H9 (cell line): ENCODE data around the gene BRAT1. TPM values are rescaled to one million over a fixed set of nuclear protein-coding genes. Genes with fewer than 3 reads are reported as not detected.

Experiments
- DNase-seq: peaks from one replicate; pipeline ENCODE4 v3.0.0-alpha.2; 2017
- H2AFZ ChIP-seq: one replicate; pipeline ENCODE4 v1.6.1; 2013; ENCODE audit warnings: mild to moderate bottlenecking, low read length, control low read depth, moderate library complexity
- H2AK5ac ChIP-seq: 2 replicates; pipeline ENCODE4 v1.6.1; 2013; ENCODE audit warnings: low read length, control low read depth, mixed read lengths; ENCODE audit not compliant: insufficient read length
- H2BK120ac ChIP-seq: one replicate; pipeline ENCODE4 v1.6.1; 2013; ENCODE audit warnings: low read depth, mild to moderate bottlenecking, low read length, control low read depth, inconsistent platforms; ENCODE audit not compliant: poor library complexity, severe bottlenecking
- H2BK12ac ChIP-seq: 2 replicates; pipeline ENCODE4 v1.6.1; 2013; ENCODE audit warnings: low read length, control low read depth, mixed read lengths, low read depth; ENCODE audit not compliant: insufficient read length
- H2BK15ac ChIP-seq: 2 replicates; pipeline ENCODE4 v1.6.1; 2013; ENCODE audit warnings: low read depth, low read length, control low read depth
- H2BK20ac ChIP-seq: one replicate; pipeline ENCODE4 v1.6.1; 2013; ENCODE audit warnings: low read depth, mild to moderate bottlenecking, low read length, control low read depth, inconsistent platforms; ENCODE audit not compliant: poor library complexity, severe bottlenecking
- H2BK5ac ChIP-seq: 2 replicates; pipeline ENCODE4 v1.6.1; 2013; ENCODE audit warnings: low read length, control low read depth, mixed read lengths; ENCODE audit not compliant: insufficient read length
- H3K14ac ChIP-seq: 2 replicates; pipeline ENCODE4 v1.6.1; 2013; ENCODE audit warnings: low read length, control low read depth; ENCODE audit not compliant: insufficient read depth
- H3K18ac ChIP-seq: 2 replicates; pipeline ENCODE4 v1.6.1; 2013; ENCODE audit warnings: low read depth, mild to moderate bottlenecking, mixed read lengths, low read length, control low read depth; ENCODE audit not compliant: insufficient read length
- H3K23ac ChIP-seq: 2 replicates; pipeline ENCODE4 v1.6.1; 2013; ENCODE audit warnings: low read length, control low read depth, mixed read lengths, low read depth; ENCODE audit not compliant: insufficient read length
- H3K23me2 ChIP-seq: 2 replicates; pipeline ENCODE4 v1.6.1; 2013; ENCODE audit warnings: low read depth, mild to moderate bottlenecking, mixed read lengths, low read length, control low read depth; ENCODE audit not compliant: insufficient read length, poor library complexity, severe bottlenecking
- H3K27ac ChIP-seq: 2 replicates; pipeline ENCODE4 v1.5.1; 2013; ENCODE audit warnings: low read length, control low read depth, mixed read lengths, low read depth; ENCODE audit not compliant: insufficient read length
- H3K27me3 ChIP-seq: 2 replicates; pipeline ENCODE4 v1.6.1; 2013; ENCODE audit warnings: low read length, control low read depth, inconsistent platforms; ENCODE audit not compliant: insufficient read depth
- H3K4ac ChIP-seq: 2 replicates; pipeline ENCODE4 v1.6.1; 2013; ENCODE audit warnings: low read depth, mild to moderate bottlenecking, control low read depth, inconsistent platforms, low read length, moderate library complexity
- H3K4me1 ChIP-seq: 2 replicates; pipeline ENCODE4 v1.6.1; 2013; ENCODE audit warnings: low read length, control low read depth, inconsistent platforms; ENCODE audit not compliant: insufficient read depth
- H3K4me2 ChIP-seq: 2 replicates; pipeline ENCODE4 v1.6.1; 2013; ENCODE audit warnings: low read length, control low read depth, mixed read lengths; ENCODE audit not compliant: insufficient read length, insufficient read depth
- H3K56ac ChIP-seq: 2 replicates; pipeline ENCODE4 v1.6.1; 2013; ENCODE audit warnings: low read depth, mild to moderate bottlenecking, mixed read lengths, low read length, control low read depth; ENCODE audit not compliant: insufficient read length
- H3K79me1 ChIP-seq: 2 replicates; pipeline ENCODE4 v1.6.1; 2013; ENCODE audit warnings: low read depth, mild to moderate bottlenecking, moderate library complexity, low read length, control low read depth, inconsistent platforms; ENCODE audit not compliant: insufficient read depth, poor library complexity, severe bottlenecking
- H3K79me2 ChIP-seq: 2 replicates; pipeline ENCODE4 v1.6.1; 2013; ENCODE audit warnings: low read length, control low read depth, inconsistent platforms; ENCODE audit not compliant: insufficient read depth
- H3K9ac ChIP-seq: 2 replicates; pipeline ENCODE4 v1.6.1; 2013; ENCODE audit warnings: low read length, control low read depth, mixed read lengths; ENCODE audit not compliant: insufficient read length; ENCODE audit errors: extremely low read depth
- H3K9me3 ChIP-seq: one replicate; pipeline ENCODE4 v1.6.1; 2013; ENCODE audit warnings: low read depth, low read length, inconsistent platforms; ENCODE audit not compliant: control insufficient read depth
- H3T11ph ChIP-seq: one replicate; pipeline ENCODE4 v1.6.1; 2013; ENCODE audit warnings: mild to moderate bottlenecking, low read length, control low read depth, inconsistent platforms
- H4K20me1 ChIP-seq: one replicate; pipeline ENCODE4 v1.6.1; 2013; ENCODE audit not compliant: control insufficient read depth, insufficient read length, insufficient read depth
- H4K5ac ChIP-seq: 2 replicates; pipeline ENCODE4 v1.6.1; 2013; ENCODE audit warnings: low read depth, mild to moderate bottlenecking, mixed read lengths, low read length, control low read depth; ENCODE audit not compliant: insufficient read length
- H4K8ac ChIP-seq: replicated peaks from 2 replicates; pipeline ENCODE4 v1.6.1; 2013; ENCODE audit warnings: low read length, control low read depth, mixed read lengths, low read depth; ENCODE audit not compliant: insufficient read length
- H4K91ac ChIP-seq: 2 replicates; pipeline ENCODE4 v1.6.1; 2013; ENCODE audit warnings: low read depth, mild to moderate bottlenecking, moderate library complexity, mixed read lengths, low read length, control low read depth; ENCODE audit not compliant: insufficient read length
- H3K27ac Mint-ChIP-seq, 3 experiments: 2 replicates in 2 of 3; 3 replicates in 1 of 3; pipeline ENCODE4 v1.8.0; 2020 to 2021; ENCODE audit warnings: mixed read lengths in 3 of 3, mild to moderate bottlenecking in 1 of 3, moderate library complexity in 1 of 3
- H3K27me3 Mint-ChIP-seq: 2 replicates; pipeline ENCODE4 v1.8.0; 2021; ENCODE audit warnings: low read depth, mild to moderate bottlenecking, moderate library complexity, mixed read lengths
- H3K36me3 Mint-ChIP-seq, 3 experiments: 2 replicates in 2 of 3; 3 replicates in 1 of 3; pipeline ENCODE4 v1.8.0; 2020 to 2021; ENCODE audit warnings: low read depth in 3 of 3, mixed read lengths in 3 of 3; ENCODE audit not compliant: insufficient read depth in 1 of 3
- H3K4me1 Mint-ChIP-seq, 2 experiments: 2 replicates each; pipeline ENCODE4 v1.8.0; 2020; ENCODE audit warnings: mixed read lengths in 2 of 2
- H3K4me3 Mint-ChIP-seq, 2 experiments: 2 replicates in 1 of 2; 3 replicates in 1 of 2; pipeline ENCODE4 v1.8.0; 2020 to 2021; ENCODE audit warnings: mild to moderate bottlenecking in 2 of 2, mixed read lengths in 2 of 2, moderate library complexity in 1 of 2
- H3K9me3 Mint-ChIP-seq, 2 experiments: 2 replicates in 1 of 2; 3 replicates in 1 of 2; pipeline ENCODE4 v1.8.0; 2020; ENCODE audit warnings: mild to moderate bottlenecking in 2 of 2, mixed read lengths in 2 of 2, moderate library complexity in 1 of 2
- CTCF ChIP-seq: fragments of 200-600 bp; sonication (generic); conservative IDR thresholded peaks from 3 replicates; pipeline ENCODE4 v1.8.0; 2021; ENCODE audit warnings: antibody characterized with exemption, mild to moderate bottlenecking
- whole genome bisulfite sequencing: extraction: QIAGEN DNeasy Blood & Tissue Kit; methylation state at CpG from one replicate; pipeline ENCODE4 v1.1.7; 2013; ENCODE audit warnings: missing lambda C conversion rate, low lambda C conversion rate, mixed read lengths; ENCODE audit not compliant: insufficient read length; ENCODE audit errors: extremely low coverage; 5-methylcytosine and 5-hydroxymethylcytosine counted together
- total RNA-seq: library from RNA; stranded (reverse); gene quantifications from 2 replicates; pipeline ENCODE4 v1.2.1, GENCODE V29; 2021

Gene BRAT1
- total RNA-seq, 1 experiment from 2014 or later: 41.2 TPM

GRCh38 chr7:2595258-2595860 is 40.0 kb upstream of the BRAT1 start:
- no peak overlapping the region for H3K27ac ChIP-seq
- Mint-ChIP-seq H3K36me3 (peaks cover 4 to 10% (median 5%) of the 10 kb centered on the region in 3 experiments; a peak in 5 of 7 replicates), H3K27ac (no peak overlapping the region; a peak in 1 of 7 replicates), H3K9me3 (no peaks in the 10 kb centered on the region), H3K4me1 (no peaks in the 10 kb centered on the region), H3K4me3 (no peak overlapping the region), H3K27me3 (no peaks in the 10 kb centered on the region)
- no peak overlapping the region for H4K91ac ChIP-seq
- H3K14ac ChIP-seq: no peak overlapping the region
- H3T11ph ChIP-seq: no peak overlapping the region
- H3K79me1 ChIP-seq: no peaks in the 10 kb centered on the region
- H4K8ac ChIP-seq: no peak overlapping the region
- H4K5ac ChIP-seq: no peak overlapping the region
- no peak overlapping the region for H2BK20ac ChIP-seq
- TF ChIP-seq CTCF: no peak
- no peak overlapping the region for H2AFZ ChIP-seq
- no peak overlapping the region for H3K56ac ChIP-seq
- H3K9me3 ChIP-seq: no peaks in the 10 kb centered on the region
- H2BK12ac ChIP-seq: no peak overlapping the region
- no peak overlapping the region for H3K9ac ChIP-seq
- H3K23ac ChIP-seq: no peak overlapping the region
- H4K20me1 ChIP-seq: no peaks in the 10 kb centered on the region
- no peak overlapping the region for H3K4me2 ChIP-seq
- DNase-seq: no peak
- H2AK5ac ChIP-seq: no peak overlapping the region
- no CpG with 5 or more reads among the region's 27 CpGs for WGBS
- H2BK5ac ChIP-seq: no peak overlapping the region
- H3K79me2 ChIP-seq: no peaks in the 10 kb centered on the region
- no peak overlapping the region for H3K4ac ChIP-seq
- H3K18ac ChIP-seq: no peak overlapping the region
- H3K4me1 ChIP-seq: no peaks in the 10 kb centered on the region
- no peak overlapping the region for H2BK120ac ChIP-seq
- no peaks in the 10 kb centered on the region for H3K27me3 ChIP-seq
- no peak overlapping the region for H2BK15ac ChIP-seq
- no peaks in the 10 kb centered on the region for H3K23me2 ChIP-seq
